Measurements from ENCODE around the gene NR1D1.
A peak's percentile ranks its signal among the peaks of the same experiment; 100 is the strongest.

NR1D1 gene

DNA sequence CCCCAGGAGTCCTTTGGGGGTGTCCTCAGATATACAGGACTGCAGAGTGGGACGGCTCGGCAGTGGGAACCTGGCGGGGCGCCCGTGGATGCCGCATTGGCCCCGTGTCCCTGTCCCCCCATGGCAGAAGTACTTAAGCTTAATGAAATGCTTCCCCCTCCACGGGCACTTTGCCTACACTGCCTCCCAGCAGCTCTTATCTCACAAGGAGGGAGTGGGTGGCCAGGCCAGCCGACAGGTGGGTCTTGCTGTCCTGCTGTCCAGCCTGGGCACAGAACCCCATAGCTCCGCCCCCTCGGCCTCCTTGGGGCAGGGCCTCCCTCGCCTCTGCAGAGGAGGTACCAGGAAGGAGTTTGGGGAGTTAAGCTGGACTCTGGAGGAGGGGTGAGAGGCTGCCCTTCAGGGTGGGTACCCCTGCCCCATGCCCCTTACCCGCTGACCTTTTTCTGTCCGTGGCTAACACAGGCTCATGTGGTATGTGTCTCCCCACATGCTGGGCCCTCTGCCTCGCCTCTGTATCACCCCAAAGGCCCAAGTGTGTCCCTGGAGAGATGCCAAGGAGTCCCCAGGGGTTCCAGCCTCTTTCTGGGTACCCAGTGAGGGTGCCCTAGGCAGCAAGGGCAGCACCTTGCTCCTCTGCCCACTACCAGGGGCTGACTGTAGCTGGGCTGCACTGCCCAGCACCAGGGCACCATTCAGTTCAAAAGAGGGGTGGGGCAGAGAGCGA is 28.9 kb downstream of the NR1D1 start:
- in situ Hi-C loops (cut with HindIII; ENCODE audit: low sequenced_read_pairs) = loop anchor here (25.0 kb wide), 1 partner anchor 116 kb away; the partner anchor contains the start of gene RAPGEFL1
- DNase-seq (ENCODE audit: low read depth, low spot score) = no peak
- TF ChIP-seq CTCF (IDR thresholded peaks at IDR 0.05; ENCODE audit: low read depth, low read length) = no peak
- no peak overlapping the region for H3K4me3 ChIP-seq (ENCODE audit: low read depth, low read length)

- no peak for TF ChIP-seq CTCF (IDR thresholded peaks at IDR 0.05; ENCODE audit: low read depth, low read length)
- H3K4me3 ChIP-seq (ENCODE audit: low read depth, low read length) = no peak overlapping the region
- in situ Hi-C loops (cut with HindIII; ENCODE audit: low sequenced_read_pairs) = loop anchor here (25.0 kb wide), 1 partner anchor 116 kb away; the partner anchor contains the start of gene RAPGEFL1
- DNase-seq (ENCODE audit: low read depth, low spot score) = no peak
These were observed 29.6 kb downstream of the NR1D1 start for GRCh38 chr17:40070709-40071312.

GRCh38 chr17:40069751-40070708 is 30.4 kb downstream of the NR1D1 start:
- peak; percentile 34 for TF ChIP-seq CTCF (IDR thresholded peaks at IDR 0.05; ENCODE audit: low read depth, low read length)
- in situ Hi-C loops (cut with HindIII; ENCODE audit: low sequenced_read_pairs) = loop anchor here (25.0 kb wide), 1 partner anchor 117 kb away; the partner anchor contains the start of gene RAPGEFL1
- DNase-seq (ENCODE audit: low read depth, low spot score) = peak; percentile 52
- no peak overlapping the region for H3K4me3 ChIP-seq (ENCODE audit: low read depth, low read length)

GRCh38 chr17:40068917-40069750 is 31.3 kb downstream of the NR1D1 start:
- TF ChIP-seq CTCF (IDR thresholded peaks at IDR 0.05; ENCODE audit: low read depth, low read length) = no peak
- peak overlapping the region; percentile 24 for H3K4me3 ChIP-seq (ENCODE audit: low read depth, low read length)
- peak; percentile 75 for DNase-seq (ENCODE audit: low read depth, low spot score)
- in situ Hi-C loops (cut with HindIII; ENCODE audit: low sequenced_read_pairs) = loop anchor here (25.0 kb wide), 1 partner anchor 118 kb away; the partner anchor contains the start of gene RAPGEFL1

DNA sequence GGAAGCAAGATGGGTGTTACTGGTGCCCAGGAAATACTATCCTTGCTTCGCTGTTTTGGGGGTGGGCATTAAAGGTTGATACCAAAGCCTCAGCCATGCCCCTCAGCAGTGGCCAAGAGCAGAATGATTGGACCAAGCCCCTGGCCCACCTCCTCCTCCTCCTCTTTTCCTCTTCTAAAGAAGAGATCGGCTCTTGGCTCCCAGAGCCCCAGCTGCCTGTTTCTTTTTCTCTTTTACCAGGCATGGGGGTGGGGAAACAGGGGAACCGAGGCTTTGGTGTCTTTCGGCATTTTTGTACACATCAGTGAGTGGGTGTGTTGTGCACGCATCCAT is 31.8 kb downstream of the NR1D1 start:
- no peak for TF ChIP-seq CTCF (IDR thresholded peaks at IDR 0.05; ENCODE audit: low read depth, low read length)
- H3K4me3 ChIP-seq (ENCODE audit: low read depth, low read length) = peak overlapping the region; percentile 24
- no peak for DNase-seq (ENCODE audit: low read depth, low spot score)
- in situ Hi-C loops (cut with HindIII; ENCODE audit: low sequenced_read_pairs) = loop anchor here (25.0 kb wide), 1 partner anchor 119 kb away; the partner anchor contains the start of gene RAPGEFL1
